Astrocyte (in vitro differentiated cells and primary cell): ENCODE data around the gene LEUTX.

Experiments
- CTCF ChIP-seq: IDR thresholded peaks from 2 replicates; pipeline ENCODE4 v1.5.1; 2011; ENCODE audit warnings: low read depth, mild to moderate bottlenecking, inconsistent platforms, low read length, moderate library complexity; ENCODE audit not compliant: insufficient read depth
- EZH2 ChIP-seq: IDR thresholded peaks from 2 replicates; pipeline ENCODE4 v1.6.1; 2012; ENCODE audit warnings: mild to moderate bottlenecking, low read length, inconsistent platforms; ENCODE audit not compliant: insufficient read depth

DNA sequence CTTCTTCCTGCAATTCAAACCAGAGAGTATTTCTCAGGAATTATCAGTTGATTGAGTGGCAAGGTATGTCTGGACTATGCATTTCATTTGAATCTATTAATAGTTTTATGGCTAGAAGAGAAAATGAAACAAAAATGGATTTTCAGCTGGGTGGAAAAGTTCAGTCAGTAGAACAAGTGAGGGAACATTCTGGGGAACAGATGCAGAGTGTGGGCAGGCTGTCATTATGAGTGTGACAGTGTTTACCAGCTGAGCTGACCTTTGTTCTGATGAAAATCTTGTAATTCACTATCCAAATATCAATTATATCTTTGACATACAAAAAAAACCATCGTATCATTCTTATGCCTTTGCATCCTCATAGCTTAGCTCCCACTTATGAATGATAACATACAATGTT, 38.3 kb upstream of the LEUTX start:
- TF ChIP-seq EZH2 (no peak), CTCF (no peak)
